Lower leg skin (tissue), 3 donors: ENCODE measurements around the gene EMCN.

Source experiments
- POLR2A ChIP-seq, 2 donors: fragments of 450-650 bp; IDR thresholded peaks; one replicate each; pipeline ENCODE4 v1.6.1; 2016 to 2017; ENCODE audit warnings: antibody characterized with exemption in 2 of 2, mild to moderate bottlenecking in 1 of 2, moderate library complexity in 1 of 2
- TF ChIP-seq, protein P1 (sequence below), 3 donors: fragments of 450-650 bp; IDR thresholded peaks; one replicate each; pipeline ENCODE4 v1.5.1; 2016; ENCODE audit warnings: antibody characterized with exemption in 3 of 3, mild to moderate bottlenecking in 3 of 3, moderate library complexity in 2 of 3

DNA sequence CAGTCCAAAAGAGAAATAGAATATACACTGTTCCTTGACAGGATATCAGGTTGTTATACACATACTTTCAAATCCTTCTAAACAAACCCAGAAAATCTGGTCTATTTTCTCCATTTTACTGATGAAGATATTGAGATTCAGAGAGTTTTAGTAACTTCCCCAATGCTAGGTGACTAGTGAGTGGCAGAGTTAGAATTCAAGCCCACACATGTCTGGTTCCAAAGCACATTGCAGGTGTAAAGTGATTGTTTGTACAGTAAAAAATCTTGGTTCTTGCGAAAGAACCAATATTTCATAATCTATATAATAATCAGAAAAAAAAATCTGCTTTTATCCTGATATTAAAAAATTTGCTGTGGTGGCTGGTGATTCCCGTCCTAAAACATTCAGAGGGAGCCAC, 39.5 kb upstream of the EMCN start:
- TF ChIP-seq, protein P1, sequence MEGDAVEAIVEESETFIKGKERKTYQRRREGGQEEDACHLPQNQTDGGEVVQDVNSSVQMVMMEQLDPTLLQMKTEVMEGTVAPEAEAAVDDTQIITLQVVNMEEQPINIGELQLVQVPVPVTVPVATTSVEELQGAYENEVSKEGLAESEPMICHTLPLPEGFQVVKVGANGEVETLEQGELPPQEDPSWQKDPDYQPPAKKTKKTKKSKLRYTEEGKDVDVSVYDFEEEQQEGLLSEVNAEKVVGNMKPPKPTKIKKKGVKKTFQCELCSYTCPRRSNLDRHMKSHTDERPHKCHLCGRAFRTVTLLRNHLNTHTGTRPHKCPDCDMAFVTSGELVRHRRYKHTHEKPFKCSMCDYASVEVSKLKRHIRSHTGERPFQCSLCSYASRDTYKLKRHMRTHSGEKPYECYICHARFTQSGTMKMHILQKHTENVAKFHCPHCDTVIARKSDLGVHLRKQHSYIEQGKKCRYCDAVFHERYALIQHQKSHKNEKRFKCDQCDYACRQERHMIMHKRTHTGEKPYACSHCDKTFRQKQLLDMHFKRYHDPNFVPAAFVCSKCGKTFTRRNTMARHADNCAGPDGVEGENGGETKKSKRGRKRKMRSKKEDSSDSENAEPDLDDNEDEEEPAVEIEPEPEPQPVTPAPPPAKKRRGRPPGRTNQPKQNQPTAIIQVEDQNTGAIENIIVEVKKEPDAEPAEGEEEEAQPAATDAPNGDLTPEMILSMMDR (IDR thresholded peaks at IDR 0.05): no peak
- no peak for TF ChIP-seq POLR2A (IDR thresholded peaks at IDR 0.05)
